ENCODE measurements around the gene CTRL.
A peak's percentile ranks its signal among the peaks of the same experiment; 100 is the strongest.
"Not testable (repeated sequence)": the region's sequence is repeated elsewhere in the genome, so short reads cannot be mapped to it uniquely, and the experiment has no call there.

The CTRL gene

GRCh38 chr16:67919622-67920221, 11.9 kb downstream of the CTRL start:
- Histone ChIP-seq H3K27ac (ENCODE audit: poor library complexity, severe bottlenecking) (no peak overlapping the region), H3K9me3 (ENCODE audit: severe bottlenecking) (no peaks in the 10 kb centered on the region), H3K36me3 (ENCODE audit: low read depth) (no peaks in the 10 kb centered on the region), H3K4me1 (ENCODE audit: insufficient read depth, poor library complexity, severe bottlenecking) (peaks cover 6% of the 10 kb centered on the region), H3K27me3 (ENCODE audit: insufficient read depth, poor library complexity, severe bottlenecking) (no peaks in the 10 kb centered on the region), H3K4me3 (ENCODE audit: severe bottlenecking) (no peak overlapping the region)
- TF ChIP-seq CTCF (IDR thresholded peaks at IDR 0.05; ENCODE audit: poor library complexity, severe bottlenecking): no peak
- no peak for ATAC-seq (ENCODE audit: low read depth)
- DNase-seq (ENCODE audit: low spot score): no peak

GRCh38 chr16:67917852-67918236, 13.8 kb downstream of the CTRL start:
- no peak overlapping the region for H3K4me3 ChIP-seq (ENCODE audit: severe bottlenecking)
- no peak for TF ChIP-seq CTCF (IDR thresholded peaks at IDR 0.05; ENCODE audit: poor library complexity, severe bottlenecking)
- ATAC-seq (ENCODE audit: low read depth) (peak; percentile 96), DNase-seq (ENCODE audit: low spot score) (no peak)
- H3K27me3 ChIP-seq (ENCODE audit: insufficient read depth, poor library complexity, severe bottlenecking): no peaks in the 10 kb centered on the region
- H3K27ac ChIP-seq (ENCODE audit: poor library complexity, severe bottlenecking): peak overlapping the region; percentile 33
- H3K9me3 ChIP-seq (ENCODE audit: severe bottlenecking): no peaks in the 10 kb centered on the region
- H3K4me1 ChIP-seq (ENCODE audit: insufficient read depth, poor library complexity, severe bottlenecking): peaks cover 6% of the 10 kb centered on the region
- H3K36me3 ChIP-seq (ENCODE audit: low read depth): no peaks in the 10 kb centered on the region

DNA sequence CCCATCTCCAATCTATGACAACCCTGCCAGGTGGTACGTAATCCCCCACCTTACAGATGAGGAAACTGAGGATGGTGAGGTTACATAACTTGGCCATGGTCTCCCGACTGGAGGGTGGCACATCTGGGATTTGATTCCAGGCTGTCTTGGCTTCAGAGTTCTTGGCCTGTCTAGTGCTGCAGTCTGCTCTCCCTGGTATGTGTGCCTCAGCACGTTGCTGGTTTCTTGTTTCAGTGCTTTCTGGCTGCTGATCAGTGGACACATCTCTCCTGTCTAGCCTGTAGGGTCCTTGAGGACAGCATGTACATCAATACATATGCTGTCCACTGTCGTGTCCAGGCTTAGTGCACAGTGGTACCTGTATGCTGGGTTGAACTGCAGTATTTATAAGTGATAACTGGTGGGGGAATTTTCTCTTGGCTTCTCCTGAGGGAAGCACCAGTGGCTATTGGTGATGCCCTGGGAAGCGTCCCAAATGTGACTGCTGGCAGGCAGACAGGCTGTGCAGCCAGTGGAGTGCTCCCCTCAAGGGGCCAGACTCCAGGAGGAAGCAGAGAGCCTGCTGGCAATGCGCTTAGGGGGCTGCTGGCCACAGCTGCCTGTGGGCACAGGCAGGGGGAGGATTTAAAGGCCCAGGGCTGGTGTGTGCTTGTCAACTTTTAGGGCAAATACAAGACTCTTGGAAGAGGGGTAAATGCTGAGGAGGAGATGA, 14.4 kb downstream of the CTRL start:
- TF ChIP-seq CTCF (IDR thresholded peaks at IDR 0.05; ENCODE audit: poor library complexity, severe bottlenecking): no peak
- no peak; the same call in 1 of the 3 replicates for ATAC-seq (ENCODE audit: low read depth)
- no peak for DNase-seq (ENCODE audit: low spot score)
- peaks cover 6% of the 10 kb centered on the region for H3K4me1 ChIP-seq (ENCODE audit: insufficient read depth, poor library complexity, severe bottlenecking)
- peak overlapping the region; percentile 33 for H3K27ac ChIP-seq (ENCODE audit: poor library complexity, severe bottlenecking)
- H3K36me3 ChIP-seq (ENCODE audit: low read depth): peaks cover 3% of the 10 kb centered on the region; the same call in 1 of the 2 replicates
- no peaks in the 10 kb centered on the region for H3K9me3 ChIP-seq (ENCODE audit: severe bottlenecking)
- H3K27me3 ChIP-seq (ENCODE audit: insufficient read depth, poor library complexity, severe bottlenecking): no peaks in the 10 kb centered on the region
- no peak overlapping the region for H3K4me3 ChIP-seq (ENCODE audit: severe bottlenecking)

GRCh38 chr16:67915831-67916723, 15.6 kb downstream of the CTRL start:
- no peak for ATAC-seq (ENCODE audit: low read depth)
- H3K27ac ChIP-seq (ENCODE audit: poor library complexity, severe bottlenecking): no peak overlapping the region
- peaks cover 6% of the 10 kb centered on the region for H3K4me1 ChIP-seq (ENCODE audit: insufficient read depth, poor library complexity, severe bottlenecking)
- no peak overlapping the region for H3K4me3 ChIP-seq (ENCODE audit: severe bottlenecking)
- no peaks in the 10 kb centered on the region for H3K27me3 ChIP-seq (ENCODE audit: insufficient read depth, poor library complexity, severe bottlenecking)
- DNase-seq (ENCODE audit: low spot score): no peak
- no peaks in the 10 kb centered on the region for H3K9me3 ChIP-seq (ENCODE audit: severe bottlenecking)
- peaks cover 6% of the 10 kb centered on the region; the same call in 1 of the 2 replicates for H3K36me3 ChIP-seq (ENCODE audit: low read depth)
- no peak for TF ChIP-seq CTCF (IDR thresholded peaks at IDR 0.05; ENCODE audit: poor library complexity, severe bottlenecking)

DNA sequence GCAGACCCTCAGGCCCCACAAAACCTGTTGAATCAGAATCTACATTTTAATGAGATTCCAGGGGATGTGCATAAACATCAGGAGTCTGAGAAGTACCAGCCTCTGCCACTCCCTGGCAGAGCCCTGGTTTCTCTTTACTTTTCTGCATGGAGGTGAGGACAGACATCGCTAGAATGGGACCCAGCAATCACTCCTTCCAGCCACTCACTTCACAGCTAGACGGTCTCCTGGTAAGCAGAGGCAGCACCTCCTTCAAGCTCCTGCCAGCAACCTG, 16.2 kb downstream of the CTRL start:
- H3K4me3 ChIP-seq (ENCODE audit: severe bottlenecking); H3K4me1 ChIP-seq (ENCODE audit: insufficient read depth, poor library complexity, severe bottlenecking); DNase-seq (ENCODE audit: low spot score); H3K9me3 ChIP-seq (ENCODE audit: severe bottlenecking); H3K27me3 ChIP-seq (ENCODE audit: insufficient read depth, poor library complexity, severe bottlenecking); H3K27ac ChIP-seq (ENCODE audit: poor library complexity, severe bottlenecking); ATAC-seq (ENCODE audit: low read depth): not testable (repeated sequence)
- peaks cover 11% of the 10 kb centered on the region; the same call in 1 of the 2 replicates for H3K36me3 ChIP-seq (ENCODE audit: low read depth)
